HS-27A (cell line): ENCODE results near the gene TMEM106C.

Experiments used
- DNase-seq: peaks from one replicate; pipeline ENCODE4 v3.0.0-alpha.2; 2012; ENCODE audit warnings: low read depth, missing footprints

TMEM106C gene

DNA sequence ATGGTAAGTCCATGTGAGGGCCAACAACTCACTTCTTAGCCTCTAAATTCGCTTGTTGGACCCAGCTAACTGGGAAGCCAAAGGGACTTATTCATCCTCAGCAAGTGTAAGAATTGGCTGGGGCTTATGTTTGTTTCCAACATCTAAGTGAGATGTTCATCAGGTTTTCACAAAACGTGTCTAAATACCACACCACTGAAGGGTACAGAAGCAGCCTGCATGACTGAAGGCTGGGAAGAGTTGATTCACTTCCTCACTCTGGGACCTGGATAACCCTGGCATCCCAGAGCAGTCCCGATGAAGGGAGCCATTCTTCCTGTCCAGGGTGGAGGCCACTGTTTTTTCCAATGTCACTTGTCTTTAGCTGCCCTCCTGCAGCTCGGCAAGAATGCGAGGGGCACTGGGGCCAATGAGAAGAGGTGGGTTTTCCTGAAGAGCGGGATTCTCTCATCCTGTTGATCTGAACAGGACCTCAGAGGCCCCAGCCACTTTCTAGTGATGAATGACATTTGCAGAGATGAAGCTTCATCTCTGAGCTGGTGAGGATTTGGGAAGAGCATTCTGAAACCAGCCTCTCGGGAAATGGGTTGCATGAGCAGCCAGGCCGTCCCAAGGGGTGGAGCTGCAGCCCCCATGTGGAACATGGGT lies 53.1 kb downstream of the TMEM106C start:
- DNase-seq, result no peak

DNA sequence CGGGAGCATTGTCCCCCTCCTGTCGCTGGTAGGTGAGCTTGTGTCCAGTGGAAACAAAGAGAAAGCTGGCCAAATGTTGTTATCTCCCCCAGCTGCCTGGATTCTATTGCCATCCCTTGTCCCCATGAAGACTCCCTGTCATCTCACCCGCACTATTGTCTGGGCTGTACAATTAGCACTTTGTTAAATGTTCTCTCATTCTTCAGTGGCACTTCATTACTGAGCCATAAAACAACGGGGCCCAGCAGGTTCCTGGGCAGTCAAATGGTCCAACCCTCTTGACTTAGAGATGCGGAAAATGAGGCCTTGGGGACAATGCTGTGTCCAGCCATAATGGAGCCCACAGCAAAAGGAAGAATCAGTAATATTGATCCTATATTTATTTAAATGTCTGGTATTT lies 54.1 kb downstream of the TMEM106C start:
- no peak for DNase-seq

DNA sequence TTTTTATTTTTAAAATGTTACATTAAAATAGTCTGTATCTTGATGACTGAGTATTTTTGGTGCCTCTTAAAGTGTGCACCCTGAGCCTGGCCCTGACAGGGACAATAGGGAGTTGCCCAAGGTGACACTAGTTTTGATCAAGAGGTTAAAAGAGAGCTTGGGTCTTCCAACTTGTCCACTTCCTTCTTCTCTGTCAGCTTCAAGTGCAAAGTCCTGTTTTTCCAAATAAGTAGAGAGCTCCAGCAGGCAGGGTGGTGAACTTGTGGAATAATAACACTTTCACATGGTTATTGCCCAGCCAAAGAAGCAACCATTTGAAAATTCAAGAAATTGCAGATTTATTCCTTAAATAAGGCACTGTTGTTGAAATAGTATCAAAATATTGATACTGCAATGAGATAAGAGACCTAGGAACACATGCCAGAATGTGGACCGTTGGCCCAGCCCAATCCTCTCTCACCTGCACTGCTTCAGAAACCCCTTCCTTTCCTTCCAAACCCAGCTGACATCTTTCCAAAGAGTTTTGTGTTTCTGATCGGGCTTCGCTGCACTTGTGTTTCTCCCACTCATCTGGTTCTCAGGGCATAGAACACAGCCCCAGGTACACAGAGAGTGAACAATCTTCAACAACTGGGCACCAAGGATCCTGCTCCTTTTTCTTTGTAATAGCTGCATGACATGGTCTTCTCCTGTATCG lies 54.7 kb downstream of the TMEM106C start:
- no peak for DNase-seq
